BJ (cell line): ENCODE measurements around the gene CABP7. TPM values are rescaled to one million over a fixed set of nuclear protein-coding genes. Genes with fewer than 3 reads are reported as not detected.

Source experiments
- CTCF ChIA-PET: fragments of 350-600 bp; formaldehyde crosslinking; extraction: SDS; loops from one replicate; lab custom pipeline; 2021; ENCODE audit warnings: antibody characterized with exemption, inconsistent platforms; lab: Yijun Ruan, JAX
- POLR2A ChIA-PET: fragments of 300-600 bp; sonication (Branson Sonifier 250); formaldehyde crosslinking; extraction: SDS; loops from one replicate; lab custom pipeline; 2021; ENCODE audit warnings: antibody characterized with exemption; lab: Charles Lee
- DNase-seq: peaks from one replicate; pipeline ENCODE4 v3.0.0-alpha.2; 2011; ENCODE audit warnings: low read depth
- H3K27me3 ChIP-seq: 2 replicates; pipeline ENCODE4 v1.6.0; 2011; ENCODE audit warnings: low read length; ENCODE audit not compliant: control insufficient read depth, insufficient read depth
- H3K36me3 ChIP-seq: 2 replicates; pipeline ENCODE4 v1.5.1; 2011; ENCODE audit warnings: low read length; ENCODE audit not compliant: control insufficient read depth, insufficient read depth
- H3K4me3 ChIP-seq: 2 replicates; pipeline ENCODE4 v1.5.1; 2011; ENCODE audit warnings: low read depth, mild to moderate bottlenecking, control low read depth, low read length
- polyA plus RNA-seq: library from polyadenylated mRNA; depleted of rRNA; stranded (reverse); fragments of >200 nt; gene quantifications from 2 replicates; pipeline ENCODE4 v1.2.3, GENCODE V29; 2011
- TF ChIP-seq, protein P1 (sequence below): IDR thresholded peaks from 2 replicates; pipeline ENCODE4 v1.5.1; 2011; ENCODE audit warnings: low read depth, mild to moderate bottlenecking, control low read depth, inconsistent platforms, low read length, moderate library complexity; ENCODE audit not compliant: insufficient read depth

CABP7 gene
- polyA plus RNA-seq, 1 experiment: 0.02 TPM

DNA sequence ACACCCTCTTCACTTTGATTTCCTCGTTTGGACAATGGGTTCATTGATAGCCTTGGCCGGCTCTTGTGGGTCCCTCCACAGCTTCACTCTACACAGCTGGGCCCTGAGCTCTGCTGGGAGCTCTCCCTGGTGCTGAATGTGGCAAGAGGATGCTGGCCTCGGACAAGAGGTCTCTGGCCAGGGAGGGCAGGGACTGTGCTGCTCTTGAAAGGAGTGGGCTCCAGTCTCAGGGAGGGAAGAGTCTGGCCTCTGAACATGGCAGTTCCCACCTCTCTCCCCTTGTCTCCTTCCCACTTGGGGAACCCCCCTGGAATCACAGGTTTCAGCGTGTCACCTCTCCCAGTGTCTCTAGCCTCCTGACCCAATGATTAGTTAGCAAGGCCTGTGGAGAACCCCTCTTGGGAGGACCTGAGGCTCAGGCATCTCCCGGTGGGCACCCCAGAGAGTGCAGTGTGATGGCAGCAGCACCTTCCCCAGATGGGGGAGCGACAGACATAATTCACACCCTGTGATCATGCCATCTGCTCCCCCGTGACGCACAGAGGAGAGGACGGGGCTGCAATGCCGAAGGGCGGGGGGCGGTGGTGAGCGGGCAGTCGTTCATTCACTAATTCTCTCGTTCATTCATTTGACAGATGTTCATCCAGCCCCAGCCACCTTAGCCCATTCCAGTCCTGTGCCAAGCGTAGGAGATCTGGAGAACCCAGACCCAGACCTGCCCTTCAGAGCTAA lies 2.8 kb upstream of the CABP7 start:
- ChIA-PET CTCF (interaction anchor here (1.8 kb wide), 1 partner anchor 9 kb away, joined by 5 read pairs; no protein-coding TSS in a partner anchor), POLR2A (no interaction called here)
- TF ChIP-seq, protein P1, sequence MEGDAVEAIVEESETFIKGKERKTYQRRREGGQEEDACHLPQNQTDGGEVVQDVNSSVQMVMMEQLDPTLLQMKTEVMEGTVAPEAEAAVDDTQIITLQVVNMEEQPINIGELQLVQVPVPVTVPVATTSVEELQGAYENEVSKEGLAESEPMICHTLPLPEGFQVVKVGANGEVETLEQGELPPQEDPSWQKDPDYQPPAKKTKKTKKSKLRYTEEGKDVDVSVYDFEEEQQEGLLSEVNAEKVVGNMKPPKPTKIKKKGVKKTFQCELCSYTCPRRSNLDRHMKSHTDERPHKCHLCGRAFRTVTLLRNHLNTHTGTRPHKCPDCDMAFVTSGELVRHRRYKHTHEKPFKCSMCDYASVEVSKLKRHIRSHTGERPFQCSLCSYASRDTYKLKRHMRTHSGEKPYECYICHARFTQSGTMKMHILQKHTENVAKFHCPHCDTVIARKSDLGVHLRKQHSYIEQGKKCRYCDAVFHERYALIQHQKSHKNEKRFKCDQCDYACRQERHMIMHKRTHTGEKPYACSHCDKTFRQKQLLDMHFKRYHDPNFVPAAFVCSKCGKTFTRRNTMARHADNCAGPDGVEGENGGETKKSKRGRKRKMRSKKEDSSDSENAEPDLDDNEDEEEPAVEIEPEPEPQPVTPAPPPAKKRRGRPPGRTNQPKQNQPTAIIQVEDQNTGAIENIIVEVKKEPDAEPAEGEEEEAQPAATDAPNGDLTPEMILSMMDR: no peak
- peaks cover 32% of the 10 kb centered on the region for H3K27me3 ChIP-seq
- no peaks in the 10 kb centered on the region for H3K36me3 ChIP-seq
- no peak overlapping the region for H3K4me3 ChIP-seq
- no peak for DNase-seq

DNA sequence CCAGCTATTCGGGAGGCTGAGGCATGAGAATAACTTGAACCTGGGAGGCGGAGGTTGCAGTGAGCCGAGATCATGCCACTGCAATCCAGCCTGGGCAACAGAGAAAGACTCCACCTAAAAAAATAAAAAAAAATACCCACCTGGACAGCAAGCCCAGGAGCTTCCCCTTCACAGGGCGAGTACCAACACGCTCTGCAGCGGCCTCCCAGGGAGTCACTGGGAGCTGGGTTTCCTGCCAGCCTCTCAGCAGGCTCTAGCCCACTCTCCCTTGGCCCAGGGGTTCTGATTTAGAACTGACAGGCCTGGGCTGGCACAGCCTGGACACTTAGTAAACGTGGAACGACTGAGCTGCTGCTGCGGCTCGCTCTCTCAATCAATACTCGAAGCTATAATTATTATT lies 2.0 kb upstream of the CABP7 start:
- CTCF ChIA-PET: interaction anchor here (1.0 to 1.8 kb wide), 2 partner anchors 9 kb away, joined by 4 to 5 read pairs; no protein-coding TSS in a partner anchor

DNA sequence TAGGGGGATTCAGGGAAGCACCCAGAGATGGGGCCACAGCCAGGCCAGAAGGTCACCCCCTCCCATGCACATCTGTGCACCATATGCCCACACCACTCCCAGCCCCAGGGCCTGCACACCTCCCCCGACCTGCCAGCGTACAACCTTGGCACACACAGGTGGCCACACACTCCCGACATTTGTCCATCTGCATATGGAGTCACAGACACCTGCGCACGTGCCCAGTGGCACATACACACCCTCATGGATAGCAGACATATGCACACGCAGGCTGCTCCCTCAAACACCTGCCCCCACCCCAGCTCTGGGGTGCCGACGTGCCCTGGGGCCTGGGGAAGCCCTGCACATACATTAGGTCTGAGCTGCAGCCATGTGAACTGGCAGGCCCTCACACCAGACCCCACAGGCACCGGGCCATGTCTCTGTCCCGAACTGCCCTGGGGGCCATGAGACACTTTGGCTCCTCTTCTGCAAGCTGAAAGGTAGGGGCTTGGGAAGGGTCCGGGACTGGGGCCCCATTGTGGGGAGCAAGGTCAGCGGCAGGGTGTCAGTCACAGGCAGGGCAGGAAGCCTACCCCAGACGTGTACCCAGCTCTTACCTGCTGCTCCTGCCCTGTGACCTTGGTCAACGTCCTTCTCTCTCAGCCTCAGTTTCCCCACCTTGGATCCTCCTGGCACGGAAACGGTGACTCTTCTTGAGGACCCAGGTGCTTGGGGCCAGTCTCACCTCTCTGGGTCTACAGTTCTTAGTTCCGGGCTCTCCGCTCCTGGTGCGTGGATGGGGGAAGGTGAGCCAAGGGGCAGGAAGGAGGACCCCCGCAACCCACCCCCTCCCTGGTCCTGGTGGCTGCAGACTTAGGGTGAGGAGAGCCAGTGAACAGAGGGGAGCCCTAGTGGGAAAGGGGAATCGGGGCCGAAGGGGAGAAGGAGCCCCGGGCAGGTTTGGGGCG lies 579 bp upstream of the CABP7 start:
- peaks cover 32% of the 10 kb centered on the region for H3K27me3 ChIP-seq
- no peak overlapping the region for H3K4me3 ChIP-seq
- no peak for DNase-seq
- CTCF ChIA-PET: no interaction called here
- TF ChIP-seq, protein P1: no peak
- no peaks in the 10 kb centered on the region for H3K36me3 ChIP-seq
- POLR2A ChIA-PET: no interaction called here

More for the DNA sequence above, 2.0 kb upstream of the CABP7 start:
- POLR2A ChIA-PET: no interaction called here
- H3K4me3 ChIP-seq: no peak overlapping the region
- DNase-seq: no peak
- no peaks in the 10 kb centered on the region for H3K36me3 ChIP-seq
- peaks cover 31% of the 10 kb centered on the region for H3K27me3 ChIP-seq
- TF ChIP-seq, protein P1: no peak

DNA sequence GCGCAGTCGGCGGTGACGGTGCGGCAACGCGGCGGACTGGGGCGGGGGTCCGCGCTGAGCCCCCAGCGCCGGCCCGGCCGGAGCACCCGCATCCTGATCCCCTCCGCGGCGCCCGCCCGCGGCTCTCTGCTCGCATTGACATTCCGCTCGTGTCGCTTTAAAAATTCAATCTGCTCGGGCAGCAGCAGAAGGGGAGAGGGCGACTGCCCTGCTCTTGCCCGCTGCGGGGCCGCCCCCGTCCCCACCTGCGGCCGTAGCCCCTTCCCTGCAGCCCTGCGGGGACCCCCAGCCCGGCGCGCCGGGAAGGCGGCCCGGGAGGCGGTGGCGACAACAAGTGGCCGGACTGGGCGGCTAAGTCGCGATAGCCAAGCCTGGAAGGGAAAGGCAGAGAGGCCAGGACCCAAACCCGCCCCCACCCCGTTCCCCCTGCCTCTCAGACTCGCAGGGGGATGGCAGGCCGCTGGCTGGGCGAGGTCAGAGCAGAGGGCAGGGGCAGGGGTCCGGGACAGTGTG lies 1.1 kb downstream of the CABP7 start:
- DNase-seq: no peak
- Histone ChIP-seq H3K27me3 (peaks cover 36% of the 10 kb centered on the region), H3K36me3 (no peaks in the 10 kb centered on the region), H3K4me3 (no peak overlapping the region)
- TF ChIP-seq, protein P1: no peak
- ChIA-PET POLR2A (no interaction called here), CTCF (no interaction called here)

DNA sequence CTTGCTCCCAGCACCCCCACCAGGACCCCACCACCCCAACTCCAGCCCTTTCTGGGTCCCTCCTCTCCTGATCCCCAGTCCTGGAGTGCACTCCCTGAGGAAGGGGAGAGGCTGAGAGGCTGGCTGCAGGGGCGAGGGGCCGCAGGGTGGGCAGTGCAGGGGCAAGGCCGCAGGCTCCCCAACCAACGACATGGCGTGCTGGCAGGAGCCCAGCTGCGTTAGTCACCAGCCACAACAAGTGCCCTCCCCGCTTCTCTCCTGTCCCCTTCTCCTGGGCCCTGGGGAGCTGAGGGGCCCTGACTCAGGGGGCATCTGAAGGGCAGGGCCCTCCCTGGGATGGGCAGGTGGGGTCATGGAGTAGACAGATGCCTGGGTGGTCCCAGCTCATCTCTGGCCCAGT lies 2.3 kb downstream of the CABP7 start:
- ChIA-PET CTCF (no interaction called here), POLR2A (no interaction called here)
- H3K4me3 ChIP-seq: no peak overlapping the region
- no peaks in the 10 kb centered on the region for H3K36me3 ChIP-seq
- H3K27me3 ChIP-seq: peaks cover 34% of the 10 kb centered on the region
- TF ChIP-seq, protein P1: no peak
- no peak for DNase-seq
